B cell (primary cell): ENCODE measurements around the gene ZFP92. TPM values are rescaled to one million over a fixed set of nuclear protein-coding genes. Genes with fewer than 3 reads are reported as not detected.

Source experiments
- ATAC-seq: fragments of 200-7000 bp; cut with Tn5 transposase; one replicate; pipeline ENCODE4 v1.10.0; 2021; ENCODE audit warnings: low read depth, mild to moderate bottlenecking, moderate number of reproducible peaks, moderate library complexity
- CTCF ChIA-PET: fragments of 350-600 bp; sonication (Branson Sonifier 250); formaldehyde crosslinking; loops from one replicate; lab custom pipeline; 2021; ENCODE audit warnings: antibody characterized with exemption, inconsistent platforms; lab: Charles Lee
- POLR2A ChIA-PET: fragments of 350-600 bp; sonication (Branson Sonifier 250); formaldehyde crosslinking; loops from one replicate; lab custom pipeline; 2021; ENCODE audit warnings: antibody characterized with exemption; lab: Charles Lee
- DNase-seq: peaks from one replicate; pipeline ENCODE4 v3.0.0; 2013
- H2AFZ ChIP-seq: 2 replicates; pipeline ENCODE4 v1.6.1; 2012; ENCODE audit warnings: mild to moderate bottlenecking, low read depth, low read length; ENCODE audit not compliant: insufficient read depth, poor library complexity, severe bottlenecking
- H3K27ac ChIP-seq, 2 donors: 1 replicate in 1 of 2; 2 replicates in 1 of 2; pipeline ENCODE4 v1.5.1; 2012 to 2013; ENCODE audit warnings: low read length in 2 of 2, mild to moderate bottlenecking in 2 of 2, moderate library complexity in 1 of 2
- H3K27me3 ChIP-seq, 4 experiments: fragments of 200-600 bp in 1 of 4; sonication (generic) in 1 of 4; replicated peaks in 1 of 4; 1 replicate in 2 of 4; 2 replicates in 2 of 4; pipeline versions ENCODE4 v1.6.1 to v1.7.0; 2013 to 2016; ENCODE audit warnings: low read length in 3 of 4, mild to moderate bottlenecking in 2 of 4, mixed read lengths in 1 of 4, moderate library complexity in 1 of 4; ENCODE audit not compliant: insufficient read depth in 4 of 4, control insufficient read depth in 3 of 4; ENCODE audit errors: control extremely low read depth in 1 of 4
- H3K36me3 ChIP-seq, 2 experiments: replicated peaks in 1 of 2; 1 replicate in 1 of 2; 2 replicates in 1 of 2; pipeline versions ENCODE4 v1.6.1 to v1.7.1; 2013; ENCODE audit warnings: low read length in 1 of 2; ENCODE audit not compliant: insufficient read depth in 2 of 2, control insufficient read depth in 1 of 2; ENCODE audit errors: control extremely low read depth in 1 of 2, extremely low read depth in 1 of 2
- H3K4me1 ChIP-seq, 2 donors: fragments of 200-600 bp in 1 of 2; sonication (generic) in 1 of 2; 1 replicate in 1 of 2; 2 replicates in 1 of 2; pipeline versions ENCODE4 v1.5.1 to v1.6.1; 2013 to 2017; ENCODE audit warnings: low read length in 2 of 2; ENCODE audit not compliant: control insufficient read depth in 2 of 2, insufficient read depth in 2 of 2
- H3K4me2 ChIP-seq: replicated peaks from 2 replicates; pipeline ENCODE3; 2012; ENCODE audit warnings: mild to moderate bottlenecking, low read depth, low read length; ENCODE audit not compliant: poor library complexity, severe bottlenecking
- H3K4me3 ChIP-seq, 5 experiments: fragments of 200-600 bp in 1 of 5; sonication (generic) in 1 of 5; 1 replicate in 3 of 5; 2 replicates in 2 of 5; pipeline versions ENCODE4 v1.5.1 to v1.7.0; 2011 to 2016; ENCODE audit warnings: low read length in 4 of 5, mild to moderate bottlenecking in 4 of 5, low read depth in 2 of 5, control low read depth in 1 of 5, moderate library complexity in 1 of 5; ENCODE audit not compliant: insufficient read depth in 1 of 5; ENCODE audit errors: control extremely low read depth in 1 of 5, extremely low read depth in 1 of 5
- H3K79me2 ChIP-seq: fragments of 200-600 bp; sonication (generic); one replicate; pipeline ENCODE4 v1.6.0; 2016; ENCODE audit warnings: low read length; ENCODE audit not compliant: control insufficient read depth, insufficient read depth
- H3K9ac ChIP-seq: fragments of 200-600 bp; sonication (generic); 2 replicates; pipeline ENCODE4 v1.6.1; 2017; ENCODE audit warnings: mild to moderate bottlenecking, low read length, moderate library complexity
- H3K9me3 ChIP-seq, 3 donors: one replicate each; pipeline versions ENCODE4 v1.6.1 to v1.7.1; 2013; ENCODE audit warnings: low read length in 2 of 3; ENCODE audit not compliant: control insufficient read depth in 2 of 3, insufficient read depth in 1 of 3; ENCODE audit errors: control extremely low read depth in 1 of 3
- H4K20me1 ChIP-seq: 2 replicates; pipeline ENCODE4 v1.6.0; 2012; ENCODE audit warnings: mild to moderate bottlenecking, low read length; ENCODE audit not compliant: insufficient read depth, control insufficient read depth, poor library complexity, severe bottlenecking
- H3K27ac Mint-ChIP-seq: one replicate; pipeline ENCODE4 v1.8.0; 2021; ENCODE audit warnings: mixed read lengths
- H3K27me3 Mint-ChIP-seq: one replicate; pipeline ENCODE4 v1.8.0; 2021; ENCODE audit warnings: mixed read lengths
- H3K4me1 Mint-ChIP-seq: one replicate; pipeline ENCODE4 v1.8.0; 2021; ENCODE audit warnings: mixed read lengths
- H3K4me3 Mint-ChIP-seq: one replicate; pipeline ENCODE4 v1.8.0; 2021; ENCODE audit warnings: mixed read lengths
- H3K9me3 Mint-ChIP-seq: one replicate; pipeline ENCODE4 v1.8.0; 2022; ENCODE audit warnings: mixed read lengths; ENCODE audit not compliant: insufficient read depth
- EZH2 ChIP-seq: IDR thresholded peaks from 2 replicates; pipeline ENCODE4 v1.6.1; 2012; ENCODE audit warnings: borderline replicate concordance, low read depth, mild to moderate bottlenecking, moderate library complexity, low read length; ENCODE audit not compliant: insufficient read depth, poor library complexity, severe bottlenecking
- WGBS: methylation state at CpG from one replicate; pipeline ENCODE4 v1.1.5; 2013; ENCODE audit warnings: missing lambda C conversion rate; ENCODE audit not compliant: insufficient coverage; 5-methylcytosine and 5-hydroxymethylcytosine counted together
- intact Hi-C: fragments of 100-400 bp; cut with micrococcal nuclease; formaldehyde crosslinking; loops from one replicate; pipeline ENCODE4 v1.10.0; 2022
- polyA plus RNA-seq: library from polyadenylated mRNA; depleted of rRNA; stranded (reverse); fragments of >200 nt; gene quantifications from 2 replicates; pipeline ENCODE4 v1.2.3, GENCODE V29; 2012
- total RNA-seq, 2 donors: library from RNA; stranded (reverse); fragments of 120-200 nt in 1 of 2; gene quantifications; 1 replicate in 1 of 2; 2 replicates in 1 of 2; pipeline versions ENCODE4 v1.2.3 to v1.2.4, GENCODE V29; 2013 to 2022
- TF ChIP-seq, protein P1 (sequence below): fragments of 200-600 bp; IDR thresholded peaks from one replicate; pipeline ENCODE4 v1.8.0; 2022; ENCODE audit warnings: antibody characterized with exemption, mild to moderate bottlenecking

ZFP92 gene
- total and polyA plus RNA-seq, 2 donors (not counting 1 experiment from before 2014, with no cell fraction given) = 0.24 to 1.6 TPM

- CTCF ChIA-PET = no interaction called here
- Histone ChIP-seq H3K4me1 (no peaks in the 10 kb centered on the region), H3K36me3 (no peaks in the 10 kb centered on the region), H3K79me2 (no peaks in the 10 kb centered on the region), H4K20me1 (no peaks in the 10 kb centered on the region), H2AFZ (no peak overlapping the region), H3K9me3 (peaks cover 0 to 3% (median 0%) of the 10 kb centered on the region in 3 donors), H3K4me3 (no peak overlapping the region), H3K27me3 (no peaks in the 10 kb centered on the region), H3K27ac (no peak overlapping the region), H3K9ac (no peak overlapping the region), H3K4me2 (no peak overlapping the region)
- DNase-seq (no peak), ATAC-seq (no peak)
- intact Hi-C loops = no loop called here
- Mint-ChIP-seq H3K4me3 (no peak overlapping the region), H3K27ac (no peak overlapping the region), H3K27me3 (no peaks in the 10 kb centered on the region), H3K4me1 (no peaks in the 10 kb centered on the region), H3K9me3 (no peaks in the 10 kb centered on the region)
- TF ChIP-seq, protein P1, sequence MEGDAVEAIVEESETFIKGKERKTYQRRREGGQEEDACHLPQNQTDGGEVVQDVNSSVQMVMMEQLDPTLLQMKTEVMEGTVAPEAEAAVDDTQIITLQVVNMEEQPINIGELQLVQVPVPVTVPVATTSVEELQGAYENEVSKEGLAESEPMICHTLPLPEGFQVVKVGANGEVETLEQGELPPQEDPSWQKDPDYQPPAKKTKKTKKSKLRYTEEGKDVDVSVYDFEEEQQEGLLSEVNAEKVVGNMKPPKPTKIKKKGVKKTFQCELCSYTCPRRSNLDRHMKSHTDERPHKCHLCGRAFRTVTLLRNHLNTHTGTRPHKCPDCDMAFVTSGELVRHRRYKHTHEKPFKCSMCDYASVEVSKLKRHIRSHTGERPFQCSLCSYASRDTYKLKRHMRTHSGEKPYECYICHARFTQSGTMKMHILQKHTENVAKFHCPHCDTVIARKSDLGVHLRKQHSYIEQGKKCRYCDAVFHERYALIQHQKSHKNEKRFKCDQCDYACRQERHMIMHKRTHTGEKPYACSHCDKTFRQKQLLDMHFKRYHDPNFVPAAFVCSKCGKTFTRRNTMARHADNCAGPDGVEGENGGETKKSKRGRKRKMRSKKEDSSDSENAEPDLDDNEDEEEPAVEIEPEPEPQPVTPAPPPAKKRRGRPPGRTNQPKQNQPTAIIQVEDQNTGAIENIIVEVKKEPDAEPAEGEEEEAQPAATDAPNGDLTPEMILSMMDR = no peak
- no peak for TF ChIP-seq EZH2
- POLR2A ChIA-PET = no interaction called here
- 0% methylated on average over 1 of the region's 5 CpGs for WGBS
These were observed 5.8 kb upstream of the ZFP92 start for GRCh38 chrX:153405426-153405825.

DNA sequence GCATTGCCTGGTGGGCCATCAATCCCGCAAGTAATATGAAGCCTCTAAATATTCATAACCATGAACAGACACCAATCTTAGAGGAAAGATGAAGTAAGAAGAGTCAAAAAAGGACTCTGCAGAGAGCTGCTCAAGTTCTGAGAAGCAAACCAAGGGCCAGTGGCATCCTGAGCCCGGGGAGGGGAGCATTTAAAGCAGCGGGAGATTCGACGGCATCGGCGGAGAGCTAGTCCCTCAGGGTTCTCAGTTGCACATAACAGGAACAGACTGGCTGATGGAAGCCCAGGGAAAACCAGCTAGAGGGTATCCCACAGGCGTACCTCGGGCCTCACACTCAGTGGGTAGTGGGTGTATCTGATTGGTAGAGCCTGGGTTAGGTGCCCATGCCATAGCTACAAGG is 5.3 kb upstream of the ZFP92 start:
- intact Hi-C loops = no loop called here

More for the DNA sequence above, 5.3 kb upstream of the ZFP92 start:
- no peak for ATAC-seq
- ChIA-PET CTCF (no interaction called here), POLR2A (no interaction called here)
- 100% methylated on average over 2 of the region's 9 CpGs for WGBS
- H3K9me3 Mint-ChIP-seq = no peaks in the 10 kb centered on the region
- H3K27ac ChIP-seq = no peak overlapping the region
- no peaks in the 10 kb centered on the region for H3K79me2 ChIP-seq
- H3K9me3 ChIP-seq = peaks cover 0 to 3% (median 0%) of the 10 kb centered on the region in 3 donors
- H4K20me1 ChIP-seq = no peaks in the 10 kb centered on the region
- H3K4me3 ChIP-seq = no peak overlapping the region
- H3K4me1 ChIP-seq = no peaks in the 10 kb centered on the region
- no peak overlapping the region for H3K9ac ChIP-seq
- no peaks in the 10 kb centered on the region for H3K4me1 Mint-ChIP-seq
- no peak for DNase-seq
- no peak overlapping the region for H3K4me2 ChIP-seq
- H3K27me3 ChIP-seq = no peaks in the 10 kb centered on the region
- no peak overlapping the region for H3K4me3 Mint-ChIP-seq
- no peak overlapping the region for H2AFZ ChIP-seq
- no peak overlapping the region for H3K27ac Mint-ChIP-seq
- H3K36me3 ChIP-seq = no peaks in the 10 kb centered on the region
- H3K27me3 Mint-ChIP-seq = no peaks in the 10 kb centered on the region
- TF ChIP-seq, protein P1 = no peak
- no peak for TF ChIP-seq EZH2
